ENCODE data around the gene MAMDC4.
"Not testable (repeated sequence)": the region's sequence is repeated elsewhere in the genome, so short reads cannot be mapped to it uniquely, and the experiment has no call there.

MAMDC4 gene

DNA sequence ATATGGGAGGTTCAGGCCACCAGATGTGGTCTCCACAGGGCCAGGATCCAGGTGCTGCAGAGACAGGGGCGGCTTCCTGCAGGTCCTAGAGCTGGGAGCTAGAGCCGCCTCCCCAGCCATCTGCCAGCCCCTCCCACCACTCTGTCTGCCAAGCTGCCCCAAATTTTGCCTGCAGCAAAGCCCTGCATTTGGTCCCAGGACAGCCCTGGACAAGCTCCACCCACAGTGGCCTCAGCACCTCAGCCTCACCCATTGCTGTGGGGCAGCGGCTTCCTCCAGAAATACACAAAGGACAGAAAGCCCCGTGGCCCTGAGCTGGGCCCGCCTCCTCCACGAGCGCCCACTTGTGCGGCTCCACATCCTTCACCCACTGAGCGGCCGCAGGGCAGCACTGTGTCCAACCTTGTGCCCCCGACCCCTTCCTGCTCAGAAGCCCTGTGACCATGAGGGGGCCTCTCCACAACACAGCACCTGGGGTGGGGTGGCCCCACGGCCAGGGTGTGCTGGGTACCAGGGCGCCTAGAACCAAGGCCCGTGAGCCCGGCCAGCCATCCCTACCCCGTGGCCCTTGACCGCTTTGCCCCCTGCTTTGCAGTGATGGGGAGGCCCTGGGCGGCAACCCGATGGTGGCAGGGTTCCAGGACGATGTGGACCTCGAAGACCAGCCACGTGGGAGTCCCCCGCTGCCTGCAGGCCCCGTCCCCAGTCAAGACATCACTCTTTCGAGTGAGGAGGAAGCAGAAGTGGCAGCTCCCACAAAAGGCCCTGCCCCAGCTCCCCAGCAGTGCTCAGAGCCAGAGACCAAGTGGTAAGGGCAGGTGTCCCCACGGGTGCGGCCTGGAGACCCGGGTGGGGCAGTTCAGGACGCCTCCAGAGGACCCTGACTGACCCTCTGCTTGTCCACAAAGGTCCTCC is 13.6 kb upstream of the MAMDC4 start:
- Histone ChIP-seq H3K9me3 (no peaks in the 10 kb centered on the region), H3K4me3 (no peak overlapping the region), H3K27ac (no peak overlapping the region), H3K27me3 (peaks cover 3 to 12% of the 10 kb centered on the region in 2 donors), H3K4me1 (peaks cover 0 to 35% (median 24%) of the 10 kb centered on the region in 4 donors), H3K36me3 (peaks cover 12 to 67% (median 27%) of the 10 kb centered on the region in 3 donors)
- intact Hi-C loops (cut with DNase I; ENCODE audit: low total_unique reads): no loop called here
- TF ChIP-seq, protein P1, sequence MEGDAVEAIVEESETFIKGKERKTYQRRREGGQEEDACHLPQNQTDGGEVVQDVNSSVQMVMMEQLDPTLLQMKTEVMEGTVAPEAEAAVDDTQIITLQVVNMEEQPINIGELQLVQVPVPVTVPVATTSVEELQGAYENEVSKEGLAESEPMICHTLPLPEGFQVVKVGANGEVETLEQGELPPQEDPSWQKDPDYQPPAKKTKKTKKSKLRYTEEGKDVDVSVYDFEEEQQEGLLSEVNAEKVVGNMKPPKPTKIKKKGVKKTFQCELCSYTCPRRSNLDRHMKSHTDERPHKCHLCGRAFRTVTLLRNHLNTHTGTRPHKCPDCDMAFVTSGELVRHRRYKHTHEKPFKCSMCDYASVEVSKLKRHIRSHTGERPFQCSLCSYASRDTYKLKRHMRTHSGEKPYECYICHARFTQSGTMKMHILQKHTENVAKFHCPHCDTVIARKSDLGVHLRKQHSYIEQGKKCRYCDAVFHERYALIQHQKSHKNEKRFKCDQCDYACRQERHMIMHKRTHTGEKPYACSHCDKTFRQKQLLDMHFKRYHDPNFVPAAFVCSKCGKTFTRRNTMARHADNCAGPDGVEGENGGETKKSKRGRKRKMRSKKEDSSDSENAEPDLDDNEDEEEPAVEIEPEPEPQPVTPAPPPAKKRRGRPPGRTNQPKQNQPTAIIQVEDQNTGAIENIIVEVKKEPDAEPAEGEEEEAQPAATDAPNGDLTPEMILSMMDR (IDR thresholded peaks at IDR 0.05): no peak
- no peak for DNase-seq

DNA sequence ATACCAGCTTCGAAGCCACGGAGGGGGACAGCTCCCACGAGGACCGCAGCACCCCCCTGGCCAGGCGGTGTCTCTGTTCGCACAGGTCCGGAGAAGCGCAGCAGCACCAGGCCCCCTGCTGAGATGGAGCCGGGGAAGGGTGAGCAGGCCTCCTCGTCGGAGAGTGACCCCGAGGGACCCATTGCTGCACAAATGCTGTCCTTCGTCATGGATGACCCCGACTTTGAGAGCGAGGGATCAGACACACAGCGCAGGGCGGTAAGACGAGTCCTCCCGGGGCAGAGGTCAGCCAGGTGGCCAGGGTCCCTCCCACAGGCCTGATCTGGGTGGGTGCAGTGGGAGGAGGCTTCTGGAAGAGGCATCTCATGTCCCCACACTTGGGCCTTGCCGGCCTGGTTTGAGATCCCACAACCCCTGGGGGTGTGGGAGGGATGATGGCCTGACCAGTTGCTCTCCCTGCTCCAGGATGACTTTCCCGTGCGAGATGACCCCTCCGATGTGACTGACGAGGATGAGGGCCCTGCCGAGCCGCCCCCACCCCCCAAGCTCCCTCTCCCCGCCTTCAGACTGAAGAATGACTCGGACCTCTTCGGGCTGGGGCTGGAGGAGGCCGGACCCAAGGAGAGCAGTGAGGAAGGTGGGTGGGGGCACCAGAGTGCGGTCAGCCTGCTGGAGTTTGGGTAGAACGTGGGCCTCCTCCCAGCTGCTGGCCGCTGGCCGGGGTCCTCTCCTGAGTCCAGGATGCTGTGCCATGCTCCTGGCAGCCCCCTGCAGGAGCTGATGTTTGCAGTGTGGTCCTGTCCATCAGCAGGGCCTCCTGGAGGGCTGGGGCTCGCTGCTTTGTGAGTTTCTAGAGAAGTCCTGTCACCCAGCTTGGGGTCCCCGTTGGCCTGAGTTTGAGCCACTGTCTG is 12.7 kb upstream of the MAMDC4 start:
- H3K4me3 ChIP-seq: no peak overlapping the region
- peaks cover 12 to 63% (median 27%) of the 10 kb centered on the region in 3 donors for H3K36me3 ChIP-seq
- peaks cover 0 to 44% (median 32%) of the 10 kb centered on the region in 4 donors for H3K4me1 ChIP-seq
- H3K27ac ChIP-seq: no peak overlapping the region
- H3K27me3 ChIP-seq: peaks cover 3 to 21% of the 10 kb centered on the region in 2 donors
- intact Hi-C loops (cut with DNase I; ENCODE audit: low total_unique reads): loop anchor here (5.0 kb wide), 2 partner anchors 32 to 188 kb away; partner anchors contain the start of genes ABCA2 and RABL6
- TF ChIP-seq, protein P1 (IDR thresholded peaks at IDR 0.05): no peak
- no peak for DNase-seq
- no peaks in the 10 kb centered on the region for H3K9me3 ChIP-seq

DNA sequence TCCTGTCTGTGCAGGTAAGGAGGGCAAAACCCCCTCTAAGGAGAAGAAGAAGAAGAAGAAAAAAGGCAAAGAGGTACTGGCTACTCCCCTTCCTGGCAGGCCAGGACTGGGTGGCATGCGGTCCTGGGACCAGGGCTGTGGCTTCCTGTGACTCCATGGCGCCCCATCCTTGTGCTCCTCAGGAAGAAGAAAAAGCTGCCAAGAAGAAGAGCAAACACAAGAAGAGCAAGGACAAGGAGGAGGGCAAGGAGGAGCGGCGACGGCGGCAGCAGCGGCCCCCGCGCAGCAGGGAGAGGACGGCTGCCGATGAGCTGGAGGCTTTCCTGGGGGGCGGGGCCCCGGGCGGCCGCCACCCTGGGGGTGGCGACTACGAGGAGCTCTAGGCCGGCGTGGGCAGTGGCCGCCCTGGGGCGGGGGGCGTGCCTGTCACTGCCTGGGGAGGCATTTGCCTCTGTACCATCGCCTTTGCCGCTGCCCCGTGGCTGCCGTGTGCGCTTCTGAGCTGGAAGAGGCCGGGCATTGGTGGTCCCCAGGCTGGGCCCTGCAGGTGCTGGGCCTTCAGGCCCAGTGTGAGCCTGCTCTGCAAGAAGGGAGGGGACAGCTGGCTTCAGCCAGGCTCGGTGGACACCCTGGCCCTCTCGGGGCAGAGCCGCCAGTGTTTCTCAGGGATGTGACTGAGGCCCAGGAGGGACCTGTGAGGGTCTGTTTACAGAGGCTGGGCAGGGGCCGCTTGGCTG is 11.8 kb upstream of the MAMDC4 start:
- TF ChIP-seq, protein P1 (IDR thresholded peaks at IDR 0.05): no peak
- H3K9me3 ChIP-seq: no peaks in the 10 kb centered on the region
- H3K4me1 ChIP-seq: peaks cover 0 to 50% (median 33%) of the 10 kb centered on the region in 4 donors
- intact Hi-C loops (cut with DNase I; ENCODE audit: low total_unique reads): loop anchor here (5.0 kb wide), 2 partner anchors 33 to 187 kb away; partner anchors contain the start of genes ABCA2 and RABL6
- H3K27ac ChIP-seq: no peak overlapping the region
- no peak for DNase-seq
- peaks cover 12 to 60% (median 27%) of the 10 kb centered on the region in 3 donors for H3K36me3 ChIP-seq
- no peak overlapping the region for H3K4me3 ChIP-seq
- peaks cover 3 to 26% of the 10 kb centered on the region in 2 donors for H3K27me3 ChIP-seq

DNA sequence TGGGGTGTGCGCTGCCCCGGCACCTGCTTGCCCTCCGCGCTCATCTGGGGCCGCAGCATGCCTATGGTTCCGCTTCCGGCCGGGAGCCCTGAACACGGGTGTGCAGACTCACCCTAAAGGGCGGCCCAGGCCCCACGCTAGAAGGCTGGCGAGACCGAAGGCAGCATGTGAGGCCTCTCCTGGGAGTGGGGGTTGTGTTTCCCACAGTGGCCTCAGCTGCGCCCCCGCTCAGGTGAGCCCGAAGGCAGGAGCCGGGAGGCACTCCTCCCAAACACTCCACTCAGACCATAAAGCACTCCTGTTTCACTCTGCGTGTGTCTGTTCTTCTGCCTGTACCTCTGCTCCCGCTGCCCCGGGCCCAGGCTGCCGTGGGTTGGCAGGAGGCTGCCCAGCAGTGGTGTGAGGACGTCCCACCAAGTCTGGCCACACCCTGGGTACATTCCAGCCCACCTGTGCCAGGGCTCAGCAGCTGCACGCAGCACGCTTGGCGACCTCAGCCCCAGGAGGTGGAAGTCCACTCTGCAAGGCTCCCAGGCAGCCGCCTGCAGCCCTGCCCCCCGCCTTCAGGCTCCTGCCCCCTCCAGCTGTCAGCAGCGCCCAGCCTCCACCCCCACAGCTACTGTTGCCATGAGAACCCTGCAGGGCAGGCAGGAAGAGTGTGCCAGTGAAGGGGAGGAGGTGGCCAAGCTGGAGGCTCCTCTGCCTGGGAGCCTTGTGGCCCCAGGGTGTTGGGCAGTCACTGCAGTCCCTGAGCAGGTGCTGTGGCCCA is 11.1 kb upstream of the MAMDC4 start:
- Histone ChIP-seq H3K27me3 (peaks cover 3 to 34% of the 10 kb centered on the region in 2 donors), H3K36me3 (peaks cover 12 to 52% (median 27%) of the 10 kb centered on the region in 3 donors), H3K27ac (no peak overlapping the region), H3K9me3 (no peaks in the 10 kb centered on the region), H3K4me1 (peaks cover 0 to 58% (median 38%) of the 10 kb centered on the region in 4 donors), H3K4me3 (no peak overlapping the region)
- TF ChIP-seq, protein P1 (IDR thresholded peaks at IDR 0.05): no peak
- intact Hi-C loops (cut with DNase I; ENCODE audit: low total_unique reads): loop anchor here (5.0 kb wide), 2 partner anchors 34 to 186 kb away; partner anchors contain the start of genes ABCA2 and RABL6
- DNase-seq: no peak

DNA sequence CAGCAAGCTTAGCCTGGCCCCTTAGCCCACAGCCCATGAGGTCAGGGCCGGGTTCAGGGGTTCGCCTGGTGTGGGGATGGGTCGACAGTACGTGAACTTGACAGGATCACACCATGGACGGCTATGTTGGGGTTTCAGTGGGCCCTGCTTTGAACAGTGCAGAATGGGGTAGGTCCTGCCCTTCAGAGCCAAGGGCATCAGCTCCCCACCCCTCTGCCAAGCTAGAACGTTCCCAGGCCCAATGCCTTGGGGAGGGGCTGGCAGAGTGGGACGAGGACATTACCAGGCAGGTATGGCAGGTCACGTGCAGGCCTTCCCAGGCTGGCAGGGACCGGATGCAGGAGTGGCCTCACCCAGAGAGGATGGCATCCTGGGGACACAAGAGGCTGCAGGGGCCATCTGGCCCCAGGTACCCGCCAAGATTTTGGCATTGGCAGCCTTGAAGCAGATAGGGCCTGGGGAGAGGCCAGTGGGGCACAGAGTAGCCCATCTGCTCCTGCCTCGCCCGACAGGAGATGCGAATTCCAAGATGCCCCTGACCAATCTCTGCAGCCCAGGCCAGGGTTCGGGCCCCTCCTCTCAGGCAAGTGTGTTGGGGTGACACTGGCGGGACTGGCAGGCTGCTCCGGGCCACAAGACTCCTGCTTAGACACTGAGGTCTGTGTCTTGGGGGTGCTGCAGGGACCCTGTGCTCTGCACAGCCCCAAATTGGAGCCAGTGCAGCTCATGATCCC is 10.3 kb upstream of the MAMDC4 start:
- H3K4me1 ChIP-seq: peaks cover 0 to 64% (median 43%) of the 10 kb centered on the region in 4 donors
- peaks cover 12 to 44% (median 27%) of the 10 kb centered on the region in 3 donors for H3K36me3 ChIP-seq
- intact Hi-C loops (cut with DNase I; ENCODE audit: low total_unique reads): loop anchor here (5.0 kb wide), 2 partner anchors 35 to 185 kb away; partner anchors contain the start of genes ABCA2 and RABL6
- not testable (repeated sequence) for H3K27ac ChIP-seq, H3K9me3 ChIP-seq, DNase-seq
- peak overlapping the region; percentile 35 to 51 for H3K4me3 ChIP-seq
- peaks cover 3 to 41% of the 10 kb centered on the region in 2 donors for H3K27me3 ChIP-seq

All from tibial artery (tissue), 4 donors.